KOPT-K1 (cell line): ENCODE measurements around the gene CATSPERD.

ENCODE experiments used
- H3K27ac ChIP-seq: fragments of 200-600 bp; sonication (generic); 2 replicates; pipeline ENCODE4 v1.5.1; 2016; ENCODE audit warnings: antibody characterized with exemption, mild to moderate bottlenecking, low read depth, low read length; ENCODE audit not compliant: poor library complexity, severe bottlenecking
- H3K36me3 ChIP-seq: fragments of 200-600 bp; sonication (generic); 2 replicates; pipeline ENCODE4 v1.5.1; 2017; ENCODE audit warnings: antibody characterized with exemption, mild to moderate bottlenecking, low read length, moderate library complexity; ENCODE audit not compliant: insufficient read depth
- H3K9me3 ChIP-seq: fragments of 200-600 bp; sonication (generic); 2 replicates; pipeline ENCODE4 v1.5.1; 2017; ENCODE audit warnings: antibody characterized with exemption, low read length, mild to moderate bottlenecking; ENCODE audit not compliant: insufficient read depth, poor library complexity, severe bottlenecking

Gene CATSPERD, protein sequence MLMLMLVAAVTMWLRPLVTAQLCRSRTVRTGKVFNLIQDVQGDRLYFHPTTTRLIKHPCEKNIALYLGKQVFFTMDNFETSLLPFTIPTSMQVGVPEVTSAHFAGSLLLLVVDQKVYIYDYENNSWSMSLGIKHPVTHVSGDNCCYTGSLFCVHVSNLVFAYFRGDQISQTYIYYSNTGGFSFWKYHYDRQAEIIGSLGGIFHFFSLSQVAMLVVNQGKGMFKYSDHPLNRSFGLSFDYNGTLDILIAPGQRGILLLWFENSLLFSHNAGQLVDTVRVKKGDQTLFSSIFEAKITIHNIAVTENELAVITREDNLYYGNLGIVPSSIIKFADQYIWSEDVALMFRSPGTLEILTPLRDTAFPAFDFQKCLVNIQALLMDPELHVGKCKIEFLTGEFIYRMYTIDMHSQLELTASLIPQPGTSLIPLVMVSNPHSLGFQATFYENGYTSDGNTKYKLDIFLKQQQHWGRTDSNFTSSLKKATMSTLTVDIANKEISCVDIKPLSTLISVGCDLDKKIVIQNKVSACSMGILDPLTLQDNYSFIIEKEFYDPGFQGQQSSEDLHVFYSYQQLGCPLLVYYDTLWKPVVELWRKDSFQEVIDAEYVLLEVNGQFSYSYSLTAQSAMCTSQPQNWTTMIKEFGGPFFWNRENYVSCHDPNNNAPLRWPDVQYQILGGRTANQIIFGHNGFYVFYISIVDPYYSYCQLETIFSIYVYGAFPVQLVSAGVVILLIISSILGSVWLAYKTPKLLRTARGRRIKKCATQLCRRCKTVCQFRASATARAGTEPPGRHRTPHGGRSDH

DNA sequence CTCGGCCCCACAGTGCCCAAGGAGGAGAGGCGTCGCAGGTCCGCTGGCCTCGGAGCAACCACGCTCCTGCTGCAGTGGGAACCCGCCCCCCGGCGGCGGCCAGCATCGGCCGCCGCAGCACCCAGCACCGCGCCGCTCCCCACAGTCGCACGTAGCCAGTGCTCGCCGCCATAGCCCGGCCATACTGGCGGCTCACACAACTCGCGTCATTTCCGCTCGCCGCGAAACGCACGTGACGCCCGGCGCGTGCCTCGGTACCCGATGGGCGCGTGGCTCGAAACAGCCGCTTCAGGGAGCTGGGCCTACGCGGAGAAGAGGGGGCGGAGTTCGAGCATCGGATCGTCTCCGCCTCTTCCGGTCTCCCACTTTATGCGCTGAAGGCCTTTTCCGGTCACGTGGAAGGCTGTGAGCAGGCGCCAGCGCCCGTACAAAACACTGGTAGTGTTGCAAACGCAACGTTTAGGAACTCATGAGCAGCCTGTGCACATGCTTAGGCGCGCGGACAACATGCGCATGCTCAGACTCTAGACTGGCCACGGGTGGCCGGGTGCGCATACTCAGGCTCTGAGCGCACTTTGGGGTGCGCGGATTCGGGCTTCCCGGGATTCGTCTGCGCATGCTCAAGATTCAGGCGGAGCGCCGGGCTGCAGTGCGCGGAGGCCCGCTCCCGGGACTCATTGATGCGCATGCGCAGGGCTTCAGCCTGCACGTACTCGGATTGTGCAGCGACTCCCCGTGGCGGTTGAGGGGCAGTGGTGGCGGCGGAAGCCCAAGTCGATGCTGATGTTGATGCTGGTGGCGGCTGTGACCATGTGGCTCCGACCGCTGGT lies at the start of gene CATSPERD, which contains the start of gene LONP1:
TSS of gene CATSPERD (plus strand) at position 677 of the 830 bp plus-strand sequence. CDS start at position 778, 101 bp downstream.
TSS of gene LONP1 (minus strand) at position 186 of the 830 bp plus-strand sequence. CDS start at position 172, 14 bp downstream.
- Histone ChIP-seq H3K9me3 (no peaks in the 10 kb centered on the region), H3K27ac (peak within 1 kb of the TSS; percentile 86), H3K36me3 (peaks cover 29% of the 10 kb centered on the region)

DNA sequence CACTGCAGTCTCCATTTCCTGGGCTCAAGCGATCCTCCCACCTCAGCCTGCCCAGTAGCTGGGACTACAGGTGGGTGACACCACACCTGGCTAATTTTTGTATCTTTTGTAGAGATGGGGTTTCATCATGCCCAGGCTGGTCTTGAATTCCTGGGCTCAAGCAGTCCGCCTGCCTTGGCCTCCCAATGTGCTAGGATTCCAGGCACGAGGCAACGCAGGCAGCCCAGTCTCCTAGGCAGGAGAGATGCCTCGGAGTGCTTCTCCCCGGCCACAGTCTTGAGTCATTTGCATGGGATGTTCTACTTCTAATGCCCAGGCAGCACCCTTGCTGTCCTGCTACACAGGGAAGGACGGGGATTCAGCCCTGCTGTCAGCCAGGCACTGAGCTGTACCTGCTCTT lies 48.8 kb upstream of the CATSPERD start:
- Histone ChIP-seq H3K27ac (no peak overlapping the region), H3K9me3 (no peaks in the 10 kb centered on the region), H3K36me3 (peaks cover 74% of the 10 kb centered on the region)

DNA sequence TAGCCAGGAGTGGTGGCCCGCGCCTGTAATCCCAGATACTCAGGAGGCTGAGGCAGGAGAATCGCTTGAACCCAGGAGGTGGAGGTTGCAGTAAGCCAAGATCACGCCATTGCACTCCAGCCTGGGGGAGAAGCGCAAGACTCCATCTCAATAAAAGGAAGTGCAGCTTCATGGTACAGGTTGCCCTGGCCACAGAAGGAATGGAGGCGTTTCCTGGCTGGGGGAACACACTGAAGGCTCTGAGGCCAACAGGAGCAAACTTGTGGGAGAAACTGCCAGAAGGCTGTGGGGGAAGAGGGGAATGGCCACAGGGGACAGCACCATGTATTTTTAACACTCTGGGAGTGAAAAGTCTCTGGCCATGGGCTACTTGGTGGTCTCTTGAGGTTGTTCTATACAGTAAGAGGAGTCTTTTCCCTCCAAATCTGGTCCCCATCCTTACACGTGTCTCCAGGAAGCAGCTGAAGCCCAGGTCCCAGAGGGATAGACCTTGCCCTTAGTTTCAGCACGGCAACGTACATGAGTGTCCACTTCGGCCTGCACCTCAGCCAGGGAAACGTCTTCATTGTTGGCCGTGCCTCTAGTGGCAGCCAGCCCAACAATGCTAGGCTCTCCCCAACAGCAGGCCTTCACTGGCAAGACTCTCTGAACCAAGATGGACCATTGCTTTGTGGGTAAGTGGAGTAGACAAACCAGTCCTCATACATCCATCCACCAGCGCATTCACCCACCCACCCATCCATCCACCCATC lies 47.6 kb upstream of the CATSPERD start:
- H3K36me3 ChIP-seq = peaks cover 61% of the 10 kb centered on the region
- H3K27ac ChIP-seq = no peak overlapping the region
- no peaks in the 10 kb centered on the region for H3K9me3 ChIP-seq

DNA sequence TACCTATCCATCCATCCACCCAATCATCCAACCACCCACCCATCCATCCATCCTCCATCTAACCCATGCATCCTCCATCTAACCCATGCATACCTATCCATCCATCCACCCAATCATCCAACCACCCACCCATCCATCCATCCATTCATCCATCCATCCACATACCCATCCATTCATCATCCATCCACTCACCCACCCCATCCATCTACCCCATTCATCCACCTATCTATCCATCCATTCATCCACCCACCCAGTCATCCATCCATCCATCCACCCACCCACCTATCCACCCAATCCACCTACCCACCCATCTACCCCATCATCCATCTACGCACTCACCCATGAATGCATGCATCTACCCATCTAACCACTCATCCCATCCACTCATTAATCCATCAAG lies 46.7 kb upstream of the CATSPERD start:
- H3K27ac ChIP-seq = no peak overlapping the region
- no peaks in the 10 kb centered on the region for H3K9me3 ChIP-seq
- H3K36me3 ChIP-seq = peaks cover 53% of the 10 kb centered on the region

DNA sequence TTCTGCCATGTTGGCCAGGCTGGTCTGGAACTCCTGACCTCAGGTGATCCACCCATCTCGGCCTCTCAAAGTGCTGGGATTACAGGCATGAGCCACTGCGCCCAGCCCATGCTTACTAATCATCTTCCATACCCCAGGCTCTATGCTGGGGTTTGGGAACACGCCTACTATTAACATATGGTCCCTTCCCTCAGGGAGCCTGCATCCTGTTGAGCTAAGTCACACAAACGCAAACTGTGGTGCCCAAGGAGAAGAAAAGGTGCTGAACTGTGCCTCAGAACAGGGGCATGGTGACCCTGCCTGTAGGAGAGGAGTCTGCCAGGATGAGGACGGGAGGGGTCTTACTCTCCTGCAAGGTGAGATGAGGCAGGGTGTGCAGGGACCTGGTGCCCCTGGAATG lies 45.7 kb upstream of the CATSPERD start:
- H3K36me3 ChIP-seq = peaks cover 44% of the 10 kb centered on the region
- no peaks in the 10 kb centered on the region for H3K9me3 ChIP-seq
- H3K27ac ChIP-seq = no peak overlapping the region

DNA sequence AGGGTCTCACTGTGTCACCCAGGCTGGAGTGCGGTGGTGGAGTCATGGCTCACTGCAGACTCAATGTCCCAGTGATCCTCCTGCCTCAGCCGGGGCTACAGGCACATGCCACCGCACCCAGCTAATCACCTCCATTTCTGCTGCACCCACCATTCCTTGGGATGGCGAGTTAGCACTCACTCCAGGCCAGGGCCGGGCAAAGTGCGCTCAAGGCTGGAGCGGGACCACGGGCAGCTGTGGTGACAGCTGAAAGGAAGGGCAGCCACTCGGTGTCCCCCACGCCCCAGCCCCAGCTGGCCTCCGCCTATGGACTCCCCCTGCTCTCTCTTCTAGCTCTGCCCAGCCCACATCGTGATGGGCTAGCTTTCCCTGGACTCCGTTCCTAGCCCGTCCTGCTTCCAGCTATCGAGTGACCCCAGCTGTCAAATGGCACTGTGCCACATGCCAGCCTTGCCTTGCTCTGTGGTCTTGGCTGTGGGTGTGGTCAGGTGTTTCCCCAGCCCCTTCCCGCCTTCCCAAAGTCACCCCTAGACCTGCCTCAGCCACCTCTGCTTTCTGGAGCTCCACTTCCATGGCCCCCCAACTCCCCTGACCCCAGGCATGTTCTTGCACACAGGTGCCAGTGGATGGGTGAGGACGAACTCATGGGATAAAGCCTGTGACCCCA lies 44.2 kb upstream of the CATSPERD start:
- H3K36me3 ChIP-seq = peaks cover 31% of the 10 kb centered on the region
- no peak overlapping the region for H3K27ac ChIP-seq
- H3K9me3 ChIP-seq = no peaks in the 10 kb centered on the region

DNA sequence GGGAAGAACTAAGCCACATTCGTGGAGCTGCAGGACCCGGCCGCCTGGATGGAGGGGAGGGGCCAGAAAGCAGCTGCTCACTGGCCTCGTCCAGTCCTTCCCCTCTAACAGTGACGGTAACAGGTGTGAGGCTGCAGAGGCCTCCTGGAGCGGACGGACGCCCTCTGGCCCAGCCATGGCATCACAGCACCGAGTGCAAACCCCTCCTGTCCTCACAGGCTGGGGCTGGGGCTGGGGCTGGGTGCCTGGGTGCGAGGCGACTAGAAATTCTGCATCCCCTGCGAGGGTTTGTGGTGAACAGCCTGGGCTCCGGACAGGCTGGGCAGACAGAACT lies 43.7 kb upstream of the CATSPERD start:
- H3K27ac ChIP-seq = no peak overlapping the region
- H3K36me3 ChIP-seq = peaks cover 26% of the 10 kb centered on the region
- no peaks in the 10 kb centered on the region for H3K9me3 ChIP-seq

DNA sequence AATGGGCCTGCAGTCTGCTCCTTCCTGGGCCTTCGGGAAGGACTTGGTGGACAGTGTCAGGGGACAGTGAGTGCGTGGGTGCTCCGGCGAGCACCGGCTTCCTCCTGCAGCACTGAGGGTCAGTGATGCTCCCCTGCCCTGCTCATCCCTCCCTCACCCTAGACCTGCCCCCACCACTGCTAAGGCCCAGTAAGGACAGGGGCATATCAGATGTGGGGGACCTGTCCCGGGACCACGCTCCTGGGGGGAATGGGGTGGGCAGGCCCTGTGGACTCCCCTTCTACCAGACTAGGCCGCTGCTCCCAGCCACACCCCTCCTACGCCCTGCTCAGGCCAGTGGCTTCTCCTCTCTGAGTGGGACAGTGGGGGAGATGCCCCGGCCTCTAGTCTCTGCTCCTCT lies 43.3 kb upstream of the CATSPERD start:
- Histone ChIP-seq H3K9me3 (no peaks in the 10 kb centered on the region), H3K36me3 (peaks cover 22% of the 10 kb centered on the region), H3K27ac (no peak overlapping the region)

DNA sequence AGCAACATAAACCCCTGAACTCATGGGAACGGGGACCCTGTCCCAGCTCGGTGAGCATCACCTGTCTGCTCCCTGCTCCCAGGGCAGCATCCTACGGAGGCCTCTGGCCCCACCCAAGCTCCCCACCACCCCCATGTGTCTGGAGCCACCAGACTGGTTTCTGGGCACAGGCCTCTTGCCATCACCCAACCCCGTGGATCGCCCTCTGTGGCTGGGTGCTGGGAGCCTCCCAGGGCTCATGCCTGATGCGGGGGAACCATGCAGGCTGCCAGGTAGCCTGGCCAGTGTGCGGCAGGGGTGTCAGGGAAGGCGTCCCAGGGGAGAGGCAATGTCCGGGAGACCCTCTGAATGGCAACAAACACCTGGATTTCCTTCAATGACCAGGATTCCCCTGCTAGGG lies 42.9 kb upstream of the CATSPERD start:
- Histone ChIP-seq H3K36me3 (peaks cover 20% of the 10 kb centered on the region; the same call in 1 of the 2 replicates), H3K27ac (no peak overlapping the region), H3K9me3 (no peaks in the 10 kb centered on the region)

DNA sequence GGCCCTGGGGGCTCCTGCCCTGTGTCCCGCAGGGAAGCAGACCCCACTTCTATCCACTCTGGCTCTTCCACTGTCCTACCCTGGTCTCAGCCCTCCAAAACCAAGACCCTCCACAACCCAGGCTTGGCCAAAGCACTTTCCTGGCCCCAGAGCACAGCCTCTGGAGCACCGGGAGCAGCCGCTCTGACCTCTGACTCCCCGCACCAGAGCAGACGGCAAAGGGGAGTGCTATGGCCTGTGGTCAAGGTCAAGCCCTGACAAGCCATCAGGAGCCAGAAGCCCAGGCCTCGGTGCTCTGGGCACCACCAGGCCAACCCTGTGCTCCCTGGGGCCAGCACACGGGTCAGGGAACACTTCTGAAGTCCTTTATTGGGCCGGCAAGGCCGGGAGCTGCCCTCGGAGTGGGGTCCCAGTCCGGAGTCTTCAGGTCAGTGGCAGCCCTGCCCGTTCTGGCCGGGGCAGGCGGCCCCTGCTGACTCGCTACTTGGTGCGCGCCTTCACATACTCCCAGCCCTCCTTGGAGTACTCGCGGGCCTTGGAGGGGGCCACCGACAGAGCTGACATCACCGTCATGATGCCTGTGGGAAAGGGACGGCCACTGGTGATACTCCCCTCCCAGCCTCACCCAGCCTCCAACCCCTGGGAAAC lies 42.2 kb upstream of the CATSPERD start:
- H3K36me3 ChIP-seq = peaks cover 15% of the 10 kb centered on the region; the same call in 1 of the 2 replicates
- no peak overlapping the region for H3K27ac ChIP-seq
- H3K9me3 ChIP-seq = no peaks in the 10 kb centered on the region

DNA sequence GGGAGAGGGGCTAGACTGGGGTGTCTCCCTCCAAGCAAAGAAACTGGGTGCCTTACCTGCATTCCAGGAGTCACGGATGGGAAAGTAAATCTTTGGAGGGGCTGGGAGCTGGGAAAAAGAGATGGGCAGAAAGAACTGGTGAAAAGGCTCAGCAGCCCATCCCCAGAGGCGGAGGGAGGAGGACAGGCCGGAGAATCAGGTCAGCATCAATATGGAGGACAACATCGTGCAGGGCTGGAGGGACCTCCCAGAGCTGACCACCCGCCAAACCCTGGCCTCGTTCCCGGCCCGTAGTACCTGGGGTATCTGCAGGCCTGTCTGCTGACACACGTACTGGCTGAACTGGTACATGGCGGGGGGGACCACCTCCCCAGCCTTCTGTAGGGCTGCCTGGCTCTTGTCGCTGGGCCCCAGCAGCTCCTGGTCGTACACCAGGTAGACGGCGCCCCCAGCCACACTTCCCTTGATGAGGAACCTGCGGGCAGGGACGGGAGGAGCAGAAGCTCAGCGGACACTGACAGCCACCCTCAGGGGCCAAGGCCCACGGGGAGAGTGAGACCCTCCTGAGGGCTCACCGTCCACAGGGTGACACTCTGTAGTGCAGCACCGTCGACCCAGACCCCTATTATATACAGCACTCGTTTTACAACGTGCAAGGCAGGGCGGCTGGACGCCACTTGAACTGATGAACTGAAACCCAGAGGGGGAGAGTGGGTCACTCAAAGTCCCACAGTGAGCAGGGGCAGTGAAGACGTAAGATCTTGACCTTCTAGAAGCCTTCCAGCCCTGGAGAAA lies 41.0 kb upstream of the CATSPERD start:
- peaks cover 7% of the 10 kb centered on the region; the same call in 1 of the 2 replicates for H3K36me3 ChIP-seq
- H3K9me3 ChIP-seq = no peaks in the 10 kb centered on the region
- H3K27ac ChIP-seq = peak overlapping the region; percentile 57

DNA sequence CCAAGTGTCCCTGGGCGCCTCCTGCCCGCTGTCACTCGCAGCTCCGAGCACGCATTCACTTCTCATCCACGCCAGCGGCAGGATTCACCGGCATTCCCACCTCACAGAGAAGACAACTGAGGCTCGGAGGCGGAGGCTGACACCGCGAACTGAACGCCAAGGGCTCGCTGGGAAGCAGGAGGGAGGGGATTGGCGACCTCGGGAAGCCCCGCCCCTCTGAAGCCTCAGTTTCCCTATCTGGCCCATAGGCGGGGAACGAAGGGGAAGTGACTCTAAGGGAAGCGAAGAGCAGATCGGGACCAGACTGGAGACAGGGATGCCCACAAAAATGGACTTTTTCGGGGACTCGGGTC lies 40.4 kb upstream of the CATSPERD start:
- Histone ChIP-seq H3K9me3 (no peaks in the 10 kb centered on the region), H3K36me3 (0 out of 2 replicates have a peak, but pooled peaks cover 3% of the 10 kb centered on the region), H3K27ac (peak overlapping the region; percentile 57)
